HL-60 (cell line): Measurements from ENCODE around the gene GDF15.

Source experiments
- DNase-seq, 2 experiments: peaks; one replicate each; pipeline ENCODE4 v3.0.0-alpha.2; 2010 to 2020; ENCODE audit warnings: low read depth in 1 of 2, low spot score in 1 of 2
- H3K27ac ChIP-seq: fragments of 250-450 bp; sonication (Bioruptor Pico); replicated peaks from 2 replicates; pipeline ENCODE4 v1.5.1; 2020; ENCODE audit warnings: mild to moderate bottlenecking, moderate library complexity
- H3K27me3 ChIP-seq: fragments of 250-450 bp; sonication (Bioruptor Pico); 2 replicates; pipeline ENCODE4 v1.5.1; 2021; ENCODE audit warnings: mild to moderate bottlenecking, moderate library complexity; ENCODE audit not compliant: insufficient read depth, poor library complexity, severe bottlenecking
- H3K4me3 ChIP-seq: replicated peaks from 2 replicates; pipeline ENCODE4 v1.5.1; 2011; ENCODE audit warnings: mild to moderate bottlenecking, control low read depth, low read length; ENCODE audit not compliant: insufficient read depth
- CTCF ChIP-seq: IDR thresholded peaks from one replicate; pipeline ENCODE4 v1.5.1; 2011; ENCODE audit warnings: low read length, control low read depth, inconsistent platforms; ENCODE audit not compliant: insufficient read depth
- GABPA ChIP-seq: IDR thresholded peaks from 2 replicates; pipeline ENCODE4 v1.6.1; 2012; ENCODE audit warnings: low read depth
- POLR2AphosphoS5 ChIP-seq: IDR thresholded peaks from 2 replicates; pipeline ENCODE4 v1.6.1; 2012; ENCODE audit warnings: low read depth
- SPI1 ChIP-seq: IDR thresholded peaks from 2 replicates; pipeline ENCODE4 v1.6.1; 2012; ENCODE audit warnings: low read depth, mild to moderate bottlenecking, borderline replicate concordance
- TF ChIP-seq, protein P1 (sequence below): IDR thresholded peaks from 2 replicates; pipeline ENCODE4 v1.6.1; 2012; ENCODE audit warnings: low read depth; ENCODE audit not compliant: insufficient replicate concordance

Gene GDF15

DNA sequence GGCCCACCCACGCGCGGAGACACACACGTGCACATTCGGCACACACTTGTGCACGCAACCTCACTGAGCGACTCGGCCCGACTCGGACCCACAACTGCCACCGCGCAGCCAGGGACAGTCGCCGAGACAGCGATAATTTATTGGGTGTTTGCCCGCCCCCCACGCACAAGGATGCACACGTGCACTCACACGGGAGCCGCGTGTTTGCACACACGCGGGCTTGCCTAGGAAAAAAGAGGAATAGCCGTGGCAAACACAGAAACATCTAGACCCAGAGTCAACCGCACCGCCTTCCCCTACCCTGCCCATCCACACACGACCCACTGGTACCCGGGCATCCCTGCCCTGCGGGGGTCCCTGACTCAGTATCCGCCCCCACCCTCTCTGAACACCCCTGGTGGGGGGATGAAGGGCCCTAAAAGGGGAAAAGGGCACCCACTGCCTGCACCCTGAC lies 32.1 kb downstream of the GDF15 start:
- Histone ChIP-seq H3K27ac (peak overlapping the region; percentile 98), H3K27me3 (no peaks in the 10 kb centered on the region), H3K4me3 (no peak overlapping the region)
- no peak; the same call in 1 of the 2 replicates for TF ChIP-seq POLR2AphosphoS5
- TF ChIP-seq SPI1, result no peak
- TF ChIP-seq CTCF, result no peak
- TF ChIP-seq, protein P1, sequence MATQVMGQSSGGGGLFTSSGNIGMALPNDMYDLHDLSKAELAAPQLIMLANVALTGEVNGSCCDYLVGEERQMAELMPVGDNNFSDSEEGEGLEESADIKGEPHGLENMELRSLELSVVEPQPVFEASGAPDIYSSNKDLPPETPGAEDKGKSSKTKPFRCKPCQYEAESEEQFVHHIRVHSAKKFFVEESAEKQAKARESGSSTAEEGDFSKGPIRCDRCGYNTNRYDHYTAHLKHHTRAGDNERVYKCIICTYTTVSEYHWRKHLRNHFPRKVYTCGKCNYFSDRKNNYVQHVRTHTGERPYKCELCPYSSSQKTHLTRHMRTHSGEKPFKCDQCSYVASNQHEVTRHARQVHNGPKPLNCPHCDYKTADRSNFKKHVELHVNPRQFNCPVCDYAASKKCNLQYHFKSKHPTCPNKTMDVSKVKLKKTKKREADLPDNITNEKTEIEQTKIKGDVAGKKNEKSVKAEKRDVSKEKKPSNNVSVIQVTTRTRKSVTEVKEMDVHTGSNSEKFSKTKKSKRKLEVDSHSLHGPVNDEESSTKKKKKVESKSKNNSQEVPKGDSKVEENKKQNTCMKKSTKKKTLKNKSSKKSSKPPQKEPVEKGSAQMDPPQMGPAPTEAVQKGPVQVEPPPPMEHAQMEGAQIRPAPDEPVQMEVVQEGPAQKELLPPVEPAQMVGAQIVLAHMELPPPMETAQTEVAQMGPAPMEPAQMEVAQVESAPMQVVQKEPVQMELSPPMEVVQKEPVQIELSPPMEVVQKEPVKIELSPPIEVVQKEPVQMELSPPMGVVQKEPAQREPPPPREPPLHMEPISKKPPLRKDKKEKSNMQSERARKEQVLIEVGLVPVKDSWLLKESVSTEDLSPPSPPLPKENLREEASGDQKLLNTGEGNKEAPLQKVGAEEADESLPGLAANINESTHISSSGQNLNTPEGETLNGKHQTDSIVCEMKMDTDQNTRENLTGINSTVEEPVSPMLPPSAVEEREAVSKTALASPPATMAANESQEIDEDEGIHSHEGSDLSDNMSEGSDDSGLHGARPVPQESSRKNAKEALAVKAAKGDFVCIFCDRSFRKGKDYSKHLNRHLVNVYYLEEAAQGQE, result no peak
- no peak for TF ChIP-seq GABPA
- no peak for DNase-seq

GRCh38 chr19:18418483-18419194 lies 32.7 kb downstream of the GDF15 start:
- peak overlapping the region; percentile 98 for H3K27ac ChIP-seq
- TF ChIP-seq POLR2AphosphoS5 (no peak; the same call in 1 of the 2 replicates), SPI1 (no peak), CTCF (no peak), GABPA (no peak)
- TF ChIP-seq, protein P1, result no peak
- DNase-seq, result peak in 1 of 2 experiments; percentile 51
- H3K4me3 ChIP-seq, result peak overlapping the region; percentile 14
- H3K27me3 ChIP-seq, result no peaks in the 10 kb centered on the region

DNA sequence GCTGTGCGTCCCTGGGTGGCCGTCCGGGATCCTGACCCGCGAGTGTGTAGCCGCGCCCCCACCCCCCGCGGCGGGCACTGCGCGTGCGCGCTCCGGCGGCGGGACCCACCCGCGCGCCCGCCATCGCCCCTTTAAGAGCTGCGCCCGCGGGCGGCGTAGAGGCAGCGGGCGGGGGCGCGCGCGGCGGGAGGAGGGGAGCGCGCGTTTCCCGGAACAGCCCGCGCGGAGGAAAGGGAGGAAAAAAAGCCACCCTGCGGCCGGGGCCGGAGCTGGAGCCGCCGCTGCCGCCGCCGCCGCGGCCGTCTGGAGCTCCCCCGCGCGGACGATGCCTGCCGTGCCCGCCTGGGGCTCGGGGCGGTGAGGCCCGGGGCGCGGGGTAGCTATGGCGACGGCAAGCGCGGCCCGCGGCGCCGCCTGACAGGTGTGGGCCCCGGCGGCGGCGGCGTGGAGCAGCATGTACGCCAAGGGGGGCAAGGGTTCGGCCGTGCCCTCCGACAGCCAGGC lies 33.3 kb downstream of the GDF15 start, which contains the start of gene SSBP4:
Gene SSBP4 (plus strand): TSS at position 204 of the 504 bp plus-strand sequence. CDS start 251 bp downstream, at position 455.
- DNase-seq, result peak; percentile 71 to 72
- Histone ChIP-seq H3K27me3 (no peaks in the 10 kb centered on the region), H3K27ac (peak within 1 kb of the TSS; percentile 98), H3K4me3 (peak within 1 kb of the TSS; percentile 68)
- 0 out of 2 replicates have a peak, but pooled peaks have one; percentile 14 for TF ChIP-seq POLR2AphosphoS5
- no peak for TF ChIP-seq CTCF
